HG03064 (cell line): ENCODE measurements around the gene RHCE.
A peak's percentile ranks its signal among the peaks of the same experiment; 100 is the strongest.
"Not testable (repeated sequence)": the region's sequence is repeated elsewhere in the genome, so short reads cannot be mapped to it uniquely, and the experiment has no call there.

Experiments used
- ATAC-seq: cut with Tn5 transposase; IDR thresholded peaks from one replicate; pipeline ENCODE4 v1.9.1; 2021; ENCODE audit warnings: low read depth; ENCODE audit not compliant: unreplicated experiment

RHCE gene

DNA sequence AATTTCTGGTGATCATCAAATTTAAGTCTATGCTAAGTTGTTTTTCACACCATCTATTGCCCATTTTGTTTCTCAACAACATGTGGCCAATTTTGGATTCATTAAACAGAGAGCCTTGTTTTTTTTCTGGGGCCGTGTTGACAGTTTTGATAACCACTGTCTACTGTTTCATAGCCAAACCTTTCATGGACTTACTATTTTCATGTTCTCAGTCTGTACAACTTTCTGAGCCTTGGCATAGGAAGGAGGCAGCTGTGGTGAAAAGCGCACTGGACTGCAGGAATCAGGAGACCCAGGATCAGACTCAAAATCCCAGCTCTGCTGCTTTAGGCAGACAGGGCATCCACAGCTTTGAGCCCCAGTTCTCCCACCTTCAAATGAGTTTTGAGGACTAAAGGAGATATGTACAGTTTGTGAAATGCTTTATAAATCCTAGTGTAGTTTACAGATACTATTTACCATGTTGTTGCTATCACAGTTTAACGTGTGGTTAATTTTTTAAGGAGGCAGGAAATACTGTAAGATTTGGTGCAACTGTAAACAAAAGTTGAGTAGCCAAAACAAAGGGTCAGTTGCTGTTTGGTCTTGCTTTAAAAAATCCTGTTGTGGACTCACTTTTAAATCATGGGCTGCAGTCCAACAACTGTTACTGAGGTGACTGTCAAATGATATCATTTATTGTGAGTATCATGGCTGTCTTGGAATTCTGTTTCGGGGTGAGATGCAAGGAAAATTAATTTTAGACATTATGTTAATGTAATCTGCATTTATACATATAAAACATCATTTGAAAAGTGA lies 13.0 kb upstream of the RHCE start:
- no peak for ATAC-seq

DNA sequence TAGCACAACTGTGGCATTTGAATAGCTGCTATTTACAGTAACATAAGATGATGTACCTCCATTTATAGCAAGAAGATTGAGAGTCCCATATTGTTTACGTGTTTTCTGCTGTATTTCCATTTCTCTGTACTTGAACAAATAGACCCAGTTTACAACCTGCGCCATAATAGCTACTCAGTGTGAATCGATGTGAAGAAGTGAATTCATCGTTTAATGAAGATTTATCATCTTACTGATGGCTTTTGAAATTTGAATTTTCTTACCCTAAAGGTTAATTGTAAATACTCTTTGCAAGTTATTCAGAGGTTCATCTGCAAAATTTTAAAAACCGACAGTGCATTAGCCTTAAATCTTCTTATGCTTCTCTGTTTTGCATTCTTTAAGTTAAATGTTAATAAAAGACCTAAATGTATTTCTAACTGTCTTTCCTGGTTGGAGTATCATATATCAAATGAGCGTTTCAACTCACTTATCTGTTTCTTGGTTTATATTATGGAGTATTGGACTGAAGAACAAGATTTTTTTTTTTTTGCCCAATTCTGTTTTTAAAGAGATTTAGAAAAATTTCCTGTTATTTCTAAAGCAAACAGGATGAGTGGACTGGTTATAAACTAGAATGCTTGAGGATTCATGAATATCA lies 12.2 kb upstream of the RHCE start:
- ATAC-seq = no peak

- ATAC-seq = no peak
Measured at GRCh38 chr1:25431955-25432719, 11.5 kb upstream of the RHCE start.

- peak; percentile 14 for ATAC-seq
Measured at GRCh38 chr1:25430967-25431881, 10.6 kb upstream of the RHCE start.

DNA sequence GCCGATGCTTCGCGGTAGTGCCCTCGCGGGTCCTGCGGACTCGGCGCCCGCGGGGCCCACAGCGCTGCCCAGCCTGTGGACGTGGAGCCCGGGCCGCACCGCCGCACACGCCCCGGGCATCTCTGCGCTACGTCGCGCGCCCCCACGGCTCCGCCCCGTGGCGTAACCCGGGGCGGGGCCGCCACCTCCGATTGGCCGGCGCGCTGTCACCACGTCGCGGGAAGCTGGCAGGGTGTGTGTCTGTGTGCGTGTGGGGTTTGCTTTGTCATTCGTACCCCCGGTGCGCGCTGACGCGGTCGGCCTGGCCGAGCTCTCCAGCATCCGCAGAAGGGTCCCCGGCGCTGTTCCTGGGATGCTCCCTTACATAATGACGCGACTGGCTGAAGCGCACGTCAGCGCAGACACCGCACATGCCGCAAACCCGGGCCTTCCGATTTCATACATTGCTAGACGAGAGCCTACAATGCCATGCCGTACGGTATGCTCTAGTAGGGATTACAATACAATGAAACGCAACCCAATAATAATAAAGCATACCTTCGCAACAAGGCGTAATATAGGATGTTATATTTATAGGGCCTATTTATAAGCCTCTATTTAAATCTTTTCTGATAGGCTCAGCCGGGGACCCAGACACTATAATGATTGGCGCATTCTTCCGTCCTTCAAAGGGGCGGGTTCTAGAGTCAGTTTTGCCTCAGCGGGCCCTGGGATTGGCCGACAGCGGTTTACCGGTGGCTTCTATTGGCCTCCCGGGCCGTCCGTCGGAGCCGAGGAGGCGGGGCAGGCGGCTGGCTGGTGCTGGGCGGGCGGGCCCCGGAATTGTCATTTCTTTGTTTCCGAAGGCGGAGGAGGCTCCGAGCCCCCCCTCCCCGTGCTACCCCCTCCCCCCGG lies 9.7 kb upstream of the RHCE start, which contains the start of gene MACO1:
MACO1 (plus strand) TSS at position 825 of the 894 bp plus-strand sequence. CDS start 202 bp downstream, outside the sequence.
- peak; percentile 71 for ATAC-seq

DNA sequence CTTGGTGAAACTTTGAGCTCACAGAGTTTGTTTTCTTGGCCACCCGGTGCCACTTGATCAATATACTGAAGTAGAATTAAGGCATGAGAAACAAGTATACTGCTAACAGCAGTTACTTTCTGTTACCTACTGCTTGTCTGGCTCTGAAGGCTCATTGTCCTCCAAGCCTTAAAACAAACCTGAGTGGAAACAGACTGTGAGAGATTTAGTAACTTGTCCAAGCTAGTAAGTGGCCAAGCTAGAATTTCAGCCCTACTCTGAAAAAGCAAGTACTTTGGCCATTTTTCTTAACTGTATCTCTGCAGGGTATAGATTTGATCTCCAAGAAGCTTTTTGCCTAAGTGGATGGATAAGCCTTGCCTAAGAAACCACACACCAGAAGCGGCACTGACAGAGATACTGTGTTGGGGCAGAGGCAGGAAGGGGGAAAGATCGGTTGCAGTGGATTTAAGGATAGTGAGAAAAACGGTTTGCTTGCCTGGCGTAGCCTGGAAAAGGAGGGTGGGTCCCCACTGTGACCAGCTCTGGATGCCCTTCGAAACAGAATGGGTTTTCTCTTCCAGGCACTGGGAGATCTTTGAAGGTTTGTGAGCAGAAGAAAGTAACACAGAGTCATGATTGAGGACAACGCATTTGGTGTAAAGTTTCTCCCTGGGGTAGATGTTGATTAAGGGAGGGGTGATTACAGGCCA lies 8.0 kb upstream of the RHCE start:
- no peak for ATAC-seq

- ATAC-seq = no peak
Measured at GRCh38 chr1:25427696-25428095, 7.1 kb upstream of the RHCE start.

GRCh38 chr1:25425098-25426085 lies 4.8 kb upstream of the RHCE start:
- no peak for ATAC-seq

DNA sequence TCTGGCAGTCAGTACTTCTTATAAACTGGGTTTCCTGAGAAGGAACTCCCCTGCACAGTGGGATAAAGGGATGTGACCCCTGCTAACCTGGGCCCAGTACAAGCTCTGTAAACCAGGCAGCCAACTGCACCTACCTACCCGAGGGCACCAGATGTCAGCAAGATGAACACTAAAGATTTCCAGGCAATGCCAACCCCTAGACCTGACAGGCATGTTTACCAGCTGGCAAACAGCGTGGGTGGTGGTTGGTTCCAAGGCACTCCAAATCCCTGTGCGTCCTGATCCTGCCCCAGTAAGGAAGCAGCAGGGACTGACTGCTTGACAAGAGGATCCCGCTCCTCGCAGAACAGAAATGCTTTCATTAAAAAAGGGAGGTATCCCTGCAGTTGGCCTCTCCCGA lies 2.6 kb upstream of the RHCE start:
- ATAC-seq = not testable (repeated sequence)

DNA sequence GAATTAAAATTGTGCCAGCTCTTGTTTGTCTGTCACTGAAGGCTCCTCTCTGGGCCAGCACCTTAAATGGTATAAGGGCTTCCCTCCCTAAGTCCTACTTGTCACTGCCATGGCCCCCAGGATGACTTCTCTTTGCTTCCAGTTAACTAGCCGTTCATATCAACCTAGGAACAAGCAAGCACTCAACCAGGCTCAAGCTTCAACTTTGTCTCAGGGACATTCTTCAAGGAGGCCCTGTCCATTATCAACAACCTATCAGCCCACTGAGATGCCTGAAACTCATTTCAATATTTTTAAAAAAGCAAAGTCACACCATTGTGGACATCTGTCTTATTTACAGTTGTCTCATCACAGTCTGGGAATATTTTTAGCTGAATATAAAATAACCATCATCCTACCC lies 1.3 kb downstream of the RHCE start:
- not testable (repeated sequence) for ATAC-seq

DNA sequence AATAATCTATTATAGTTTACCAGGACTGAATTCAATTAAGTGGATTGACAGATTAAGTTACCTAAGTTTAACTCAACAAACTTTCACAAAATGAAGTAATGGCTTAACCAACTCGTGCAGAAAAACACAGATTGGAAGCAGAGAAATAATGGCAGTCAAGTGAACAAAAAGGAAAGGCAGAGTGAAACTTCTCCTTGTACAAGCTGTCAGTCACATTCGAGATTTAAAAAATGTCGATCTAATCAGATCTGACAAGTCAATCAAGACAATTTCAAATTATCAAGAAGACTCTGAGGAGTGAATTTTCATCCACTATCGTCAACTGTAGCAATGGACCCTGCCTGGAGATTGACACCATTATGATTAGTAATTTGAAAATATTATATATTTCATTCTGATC lies 3.3 kb downstream of the RHCE start:
- not testable (repeated sequence) for ATAC-seq

GRCh38 chr1:25414578-25414977 lies 6.0 kb downstream of the RHCE start:
- ATAC-seq = not testable (repeated sequence)

DNA sequence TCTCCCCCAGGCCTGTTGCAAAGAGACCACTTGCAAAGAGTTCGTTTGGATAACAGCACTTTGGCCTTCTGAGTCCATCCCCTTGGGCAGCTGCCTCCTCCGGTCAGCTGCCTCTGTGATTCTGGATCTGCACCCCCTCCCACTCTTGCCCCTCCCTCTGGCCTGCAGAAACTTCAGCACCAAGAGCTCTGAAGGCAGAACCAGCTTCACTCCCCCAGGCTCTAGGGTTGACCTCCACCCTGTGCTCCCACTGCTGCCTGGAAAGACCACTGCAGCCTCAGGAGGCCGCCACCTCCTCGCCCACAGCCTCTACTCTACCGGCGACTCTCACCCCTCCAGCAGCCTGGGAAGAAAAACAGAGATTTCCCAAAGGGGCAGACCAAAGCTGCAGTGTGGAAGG lies 6.5 kb downstream of the RHCE start:
- ATAC-seq = not testable (repeated sequence)

DNA sequence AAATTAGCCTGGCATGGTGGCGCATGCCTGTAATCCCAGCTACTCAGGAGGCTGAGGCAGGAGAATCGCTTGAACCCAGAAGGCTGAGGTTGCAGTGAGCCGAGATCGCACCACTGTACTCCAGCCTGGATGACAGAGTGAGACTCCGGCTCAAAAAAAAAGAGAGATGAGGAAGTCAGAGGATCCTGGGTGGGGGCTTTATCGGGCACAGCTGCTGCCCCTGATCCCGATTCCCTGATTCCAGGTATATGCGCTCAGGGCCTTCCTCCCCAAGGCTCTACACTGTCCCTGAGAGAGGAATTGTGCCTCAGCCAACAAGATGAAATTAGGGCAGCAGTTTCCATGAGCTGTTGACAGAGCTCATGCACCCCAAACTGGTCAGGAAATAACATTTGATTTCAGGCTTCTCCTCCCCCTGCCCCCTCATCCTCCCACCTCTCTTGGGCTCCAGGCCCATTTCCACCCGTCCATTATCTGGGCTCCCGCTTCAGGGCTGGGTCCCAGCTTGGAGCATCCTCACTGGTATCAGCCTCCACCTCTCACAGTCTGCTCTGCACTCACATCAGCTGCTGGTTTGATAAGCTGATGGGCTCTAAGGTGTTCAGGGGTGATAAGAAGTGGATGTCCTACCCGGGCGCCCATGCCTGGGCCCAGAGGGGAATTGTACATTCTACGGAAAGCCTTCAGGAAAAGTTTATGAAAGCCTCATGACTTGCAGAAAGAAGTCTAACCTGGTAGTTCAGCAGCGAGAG lies 7.6 kb downstream of the RHCE start:
- not testable (repeated sequence) for ATAC-seq

DNA sequence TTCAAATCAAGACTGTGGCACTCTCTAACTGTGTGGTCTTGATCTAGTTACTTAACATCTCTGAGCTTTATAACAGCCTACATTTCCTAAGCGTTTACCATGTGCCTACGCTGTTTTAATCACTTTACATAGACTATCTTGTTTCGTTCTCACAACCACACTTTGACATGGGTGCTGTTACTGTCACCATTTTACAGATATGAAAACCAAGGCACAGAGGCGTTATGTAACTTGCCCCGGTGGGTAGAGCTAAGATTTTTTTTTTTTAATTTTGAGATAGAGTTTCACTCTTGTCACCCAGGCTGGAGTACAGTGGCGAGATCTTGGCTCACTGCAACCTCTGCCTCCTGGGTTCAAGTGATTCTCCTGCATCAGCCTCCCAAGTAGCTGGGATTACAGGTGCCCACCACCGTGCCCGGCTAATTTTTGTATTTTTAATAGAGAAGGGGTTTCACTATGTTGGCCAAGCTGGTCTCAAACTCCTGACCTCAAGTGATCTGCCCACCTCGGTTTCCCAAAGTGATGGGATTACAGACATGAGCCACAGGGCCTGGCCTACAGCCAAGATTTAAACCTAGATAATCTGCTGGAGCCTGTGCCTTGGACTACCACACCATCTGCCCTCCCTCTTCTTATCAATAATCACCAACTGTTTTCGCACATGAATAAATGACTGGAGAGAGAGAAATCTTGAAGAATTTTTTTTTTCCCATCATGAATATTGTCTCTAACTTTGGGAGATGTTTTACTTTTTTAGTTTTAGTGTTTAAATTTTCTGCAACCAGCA lies 10.8 kb downstream of the RHCE start:
- not testable (repeated sequence) for ATAC-seq

GRCh38 chr1:25405731-25406305 lies 14.8 kb downstream of the RHCE start:
- not testable (repeated sequence) for ATAC-seq
